GM18858 (cell line): ENCODE data around the gene GPHB5.
"Not testable (repeated sequence)": the region's sequence is repeated elsewhere in the genome, so short reads cannot be mapped to it uniquely, and the experiment has no call there.

Experiments
- ATAC-seq: cut with Tn5 transposase; IDR thresholded peaks from one replicate; pipeline ENCODE4 v1.9.1; 2021; ENCODE audit not compliant: unreplicated experiment

GPHB5 gene

DNA sequence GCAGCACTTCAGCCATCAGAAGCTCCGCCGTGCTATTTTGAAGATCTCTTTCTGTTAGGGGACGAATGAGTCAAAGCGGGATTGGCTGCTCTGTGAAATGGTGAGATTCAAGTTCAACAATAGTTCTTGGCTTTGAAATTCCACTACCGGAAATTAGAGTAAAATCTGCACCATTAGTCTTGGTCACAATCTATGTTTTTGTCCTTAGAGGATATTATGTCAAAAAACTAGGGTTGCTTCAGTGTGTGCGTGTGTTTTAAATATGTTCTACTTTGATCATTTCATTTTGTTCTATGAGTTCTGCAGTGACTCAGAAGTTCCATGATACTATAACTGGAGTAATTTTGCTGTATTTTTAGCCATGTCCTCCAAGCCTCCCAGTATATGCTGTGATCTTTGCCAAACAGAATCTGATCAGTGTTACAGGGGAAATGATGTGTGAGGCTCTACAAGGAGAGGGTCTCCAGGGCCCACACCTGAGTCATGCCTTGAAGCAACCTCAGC, 22.6 kb downstream of the GPHB5 start:
- peak; percentile 52 for ATAC-seq

DNA sequence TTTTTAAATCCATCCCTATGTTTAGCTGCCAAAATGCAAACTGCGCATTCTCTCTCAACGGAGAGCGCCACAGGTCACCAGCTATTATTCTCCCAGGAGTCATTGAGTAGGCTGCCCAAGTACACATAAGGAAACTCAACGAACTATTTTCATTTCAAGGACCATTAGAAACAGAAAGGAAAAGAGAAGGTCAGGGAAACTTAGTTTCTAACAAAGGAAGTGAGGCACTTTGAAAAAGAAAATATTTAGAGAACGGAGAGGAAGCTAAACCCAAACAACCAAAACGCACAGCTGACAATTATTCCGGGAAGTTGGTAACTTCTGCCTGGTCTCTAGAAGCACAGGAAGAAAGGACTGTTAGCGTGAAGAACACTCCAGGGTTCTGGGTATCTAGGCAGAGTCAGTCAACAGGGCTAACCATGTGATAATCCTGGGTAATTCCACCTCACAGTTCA, 23.5 kb downstream of the GPHB5 start:
- no peak for ATAC-seq

DNA sequence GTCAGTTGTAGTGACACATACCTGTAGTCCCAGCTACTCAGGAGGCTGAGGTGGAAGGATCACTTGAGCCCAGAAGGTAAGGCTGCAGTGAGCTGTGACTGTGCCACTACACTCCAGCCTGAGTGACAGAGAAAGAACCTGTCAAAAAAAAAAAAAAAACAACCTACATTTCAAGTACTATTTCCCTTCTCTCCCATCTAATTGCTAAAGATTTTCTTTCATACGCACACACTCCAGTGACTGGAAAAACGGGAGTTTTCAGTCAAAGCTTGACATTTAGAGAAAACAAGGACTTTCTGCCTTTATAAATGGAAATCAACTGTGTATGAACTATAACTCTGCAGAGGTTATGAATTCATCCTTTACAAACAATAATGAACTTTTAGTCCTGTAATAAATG, 25.9 kb downstream of the GPHB5 start:
- ATAC-seq: no peak

DNA sequence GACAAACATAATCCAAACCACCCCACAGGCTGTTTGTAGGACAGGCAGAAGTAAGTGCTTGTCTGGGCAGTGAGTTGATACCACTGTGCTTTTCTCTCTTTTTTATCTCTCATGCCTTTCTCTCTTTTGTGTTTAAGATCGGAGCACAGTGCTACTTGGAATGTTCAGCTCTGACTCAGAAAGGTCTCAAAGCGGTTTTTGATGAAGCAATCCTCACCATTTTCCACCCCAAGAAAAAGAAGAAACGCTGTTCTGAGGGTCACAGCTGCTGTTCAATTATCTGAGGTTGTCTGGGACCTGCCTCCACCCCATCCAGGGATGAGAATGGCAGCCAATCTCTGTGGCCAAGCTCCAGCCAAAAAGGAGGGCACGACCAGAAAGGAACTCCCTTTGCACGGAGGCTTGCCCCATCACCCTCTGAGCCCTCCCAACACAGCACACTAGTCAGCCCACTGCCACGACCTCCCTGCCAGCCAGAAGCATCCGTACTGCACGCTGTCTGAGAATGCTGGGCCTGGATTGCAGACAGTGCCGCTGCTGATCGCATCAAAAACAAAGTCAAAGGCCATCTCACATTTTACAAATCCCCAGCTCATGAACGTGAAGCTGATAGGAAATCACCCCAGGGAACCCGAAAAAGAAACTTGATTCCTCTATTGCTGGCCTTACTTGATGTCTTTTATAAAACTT, 27.8 kb downstream of the GPHB5 start:
- no peak for ATAC-seq

DNA sequence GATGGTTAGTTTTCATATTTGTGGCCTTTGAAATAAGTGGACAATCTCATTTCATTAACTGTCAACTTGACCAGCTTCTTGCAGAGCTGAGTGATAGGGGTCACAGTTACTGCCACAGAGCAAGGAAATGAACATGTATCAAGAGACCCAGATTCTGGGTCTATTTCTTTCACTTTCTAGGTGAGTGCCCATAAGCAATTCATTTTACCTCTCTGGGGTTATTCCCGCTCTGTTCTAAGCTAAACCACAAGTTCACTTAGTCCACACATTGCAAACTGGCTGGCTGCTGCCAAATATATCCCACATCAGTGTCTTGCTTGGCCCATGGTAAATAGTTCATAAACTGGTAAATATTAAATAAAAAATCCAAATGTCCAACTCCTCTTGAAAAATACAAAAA, 29.9 kb downstream of the GPHB5 start:
- peak; percentile 42 for ATAC-seq

DNA sequence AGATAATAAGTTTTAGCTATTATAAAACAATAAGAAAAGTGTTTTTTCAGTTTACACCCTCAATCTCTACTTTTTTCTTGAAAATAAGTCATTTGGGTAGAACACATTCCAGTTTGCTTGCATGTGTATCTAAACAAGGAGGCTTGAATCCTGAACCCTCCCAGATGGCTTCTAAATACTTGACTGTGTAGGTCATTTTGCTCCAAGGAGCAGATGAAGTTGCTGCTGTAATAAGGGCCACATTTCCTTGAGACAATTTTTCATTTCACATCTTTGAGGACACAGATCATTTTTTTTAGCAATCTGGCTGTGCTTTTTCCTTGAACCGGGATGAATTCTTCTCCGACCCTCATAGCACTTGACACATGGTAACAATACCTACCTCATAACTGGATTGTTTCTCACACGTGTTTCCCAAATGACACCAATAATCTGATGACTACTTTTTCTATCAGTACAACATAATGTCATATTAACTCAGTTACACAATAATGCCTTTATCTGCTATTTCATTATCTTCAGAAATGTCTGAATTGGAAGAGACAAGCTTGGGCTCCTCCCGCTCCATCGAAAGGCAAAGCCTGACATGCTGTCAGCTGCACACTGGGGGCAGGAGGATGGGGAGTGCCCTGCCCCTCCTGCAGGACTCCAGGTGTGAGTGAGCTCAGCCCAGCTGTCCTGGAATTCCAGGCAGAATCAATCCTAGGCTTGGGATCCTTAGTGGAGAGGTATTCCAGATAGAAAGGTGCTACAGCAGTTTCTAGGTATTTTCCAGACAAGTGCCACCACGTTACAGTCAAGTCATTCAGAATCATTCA, 30.9 kb downstream of the GPHB5 start:
- ATAC-seq: no peak

DNA sequence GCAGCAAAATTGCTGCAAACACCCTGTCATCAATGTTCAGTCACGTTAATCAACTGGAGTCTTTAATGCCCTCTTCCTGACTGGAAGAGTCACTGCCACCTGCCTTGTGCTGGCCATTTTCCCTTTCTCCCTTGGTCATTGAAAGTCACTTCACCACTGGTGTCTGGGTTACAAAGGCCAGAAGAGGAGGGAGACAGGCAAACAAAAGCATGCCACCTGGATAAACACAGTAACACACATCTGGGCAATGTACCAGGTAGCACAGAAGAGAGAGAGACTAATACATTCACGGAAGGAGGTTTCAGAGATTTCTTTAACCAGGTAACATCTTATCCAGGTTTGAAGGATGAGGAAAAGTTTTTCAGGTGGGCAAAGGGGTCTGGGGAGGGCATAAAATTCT, 32.7 kb downstream of the GPHB5 start:
- ATAC-seq: no peak

DNA sequence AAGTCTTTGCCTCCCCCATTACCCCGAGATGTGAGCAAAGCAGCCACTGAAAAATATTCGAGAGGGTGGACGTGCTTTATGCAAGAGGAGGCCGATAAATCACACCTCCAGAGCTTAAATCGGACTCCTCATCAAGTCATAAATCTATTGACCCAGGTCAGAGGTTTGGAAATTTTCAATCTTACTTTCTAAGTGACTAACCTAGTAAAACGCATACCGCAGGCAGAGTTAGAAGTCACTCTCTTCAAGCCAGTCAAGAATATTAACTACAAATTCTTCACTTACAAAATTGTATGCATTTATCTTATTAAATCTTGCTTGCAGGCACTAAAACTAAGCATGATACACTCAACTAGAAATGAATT, 34.9 kb downstream of the GPHB5 start:
- no peak for ATAC-seq

DNA sequence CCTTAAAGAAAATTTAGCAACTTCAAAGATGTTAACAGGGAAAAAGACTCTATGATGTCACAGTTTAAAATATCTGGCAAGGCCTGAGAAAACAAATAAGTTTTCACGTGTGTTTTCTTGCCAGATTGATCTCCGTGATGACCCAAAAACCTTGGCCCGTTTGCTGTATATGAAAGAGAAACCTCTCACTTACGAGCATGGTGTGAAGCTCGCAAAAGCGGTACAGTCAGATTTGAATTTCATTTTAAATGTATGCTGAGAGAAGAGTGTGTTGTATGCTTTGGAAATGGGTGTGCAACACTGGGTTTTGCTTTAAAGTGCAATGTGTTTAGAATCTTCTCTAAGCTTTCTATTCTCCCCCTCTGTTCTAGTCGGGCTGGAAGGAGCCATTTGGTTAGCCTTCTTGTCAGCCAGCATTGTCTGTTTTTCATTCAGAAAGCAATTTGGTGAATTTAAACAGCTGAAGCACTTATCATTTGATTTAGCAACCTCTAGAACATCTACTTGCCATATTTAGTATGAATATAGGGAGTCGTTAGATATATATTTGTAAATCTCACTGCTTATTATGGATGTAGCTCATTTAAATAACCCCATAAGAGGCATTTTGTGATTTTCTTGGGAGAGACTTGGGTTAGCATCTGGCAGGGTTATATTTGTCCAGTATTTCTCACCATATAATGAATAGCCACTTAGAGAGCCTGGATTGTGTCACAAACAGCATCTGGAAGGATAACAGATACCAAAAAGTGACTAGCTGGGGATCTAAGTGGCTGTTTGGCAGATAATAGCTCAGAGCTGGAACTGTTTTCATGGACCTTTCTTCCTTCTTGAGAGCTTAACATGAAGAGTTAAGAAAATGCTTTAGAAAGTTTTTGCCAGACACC, 35.5 kb downstream of the GPHB5 start:
- no peak for ATAC-seq

DNA sequence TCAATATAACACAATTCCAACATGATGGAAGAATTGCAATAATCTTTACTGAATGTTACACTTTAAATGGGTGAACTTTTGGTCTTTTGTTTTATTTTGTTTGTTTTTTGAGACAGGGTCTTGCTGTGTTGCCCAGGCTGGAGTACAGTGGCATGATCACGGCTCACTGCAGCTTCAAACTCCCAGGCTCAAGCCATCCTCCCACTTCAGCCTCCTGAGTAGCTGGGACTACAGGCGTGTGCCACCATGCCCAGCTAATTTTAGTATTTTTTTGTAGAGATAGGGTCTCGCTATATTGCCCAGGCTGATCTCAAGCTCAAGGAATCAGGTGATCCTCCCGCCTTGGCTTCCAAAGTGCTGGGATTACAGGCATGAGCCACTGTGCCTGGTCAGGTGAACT, 38.8 kb downstream of the GPHB5 start:
- ATAC-seq: not testable (repeated sequence)

DNA sequence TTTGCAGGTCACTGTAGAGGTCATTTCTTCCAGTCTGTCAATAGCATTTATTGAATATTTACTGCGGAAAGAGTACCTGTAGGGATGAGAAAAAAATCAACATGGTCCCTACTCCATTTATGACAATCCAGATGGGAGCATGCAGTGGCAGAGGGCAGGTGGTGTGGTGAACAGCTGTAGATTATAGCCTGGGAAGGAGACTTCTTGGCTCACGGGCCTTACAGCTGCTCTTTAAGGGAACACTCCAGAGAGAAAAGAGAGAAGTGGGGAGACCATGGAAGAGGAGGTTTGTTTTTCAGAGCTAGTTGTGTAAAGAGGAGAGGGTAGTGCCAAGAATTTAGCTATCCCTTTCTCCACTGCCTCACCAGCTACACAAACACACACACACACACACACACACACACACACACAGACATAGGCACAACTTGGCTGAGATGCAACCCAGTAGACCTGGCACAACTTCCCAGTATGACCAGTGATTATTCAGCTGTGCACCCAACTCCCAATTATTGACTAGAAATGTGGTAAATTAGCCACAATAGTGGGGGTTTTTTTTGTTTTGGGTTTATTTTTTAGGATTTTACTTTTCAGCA, 41.0 kb downstream of the GPHB5 start:
- no peak for ATAC-seq

DNA sequence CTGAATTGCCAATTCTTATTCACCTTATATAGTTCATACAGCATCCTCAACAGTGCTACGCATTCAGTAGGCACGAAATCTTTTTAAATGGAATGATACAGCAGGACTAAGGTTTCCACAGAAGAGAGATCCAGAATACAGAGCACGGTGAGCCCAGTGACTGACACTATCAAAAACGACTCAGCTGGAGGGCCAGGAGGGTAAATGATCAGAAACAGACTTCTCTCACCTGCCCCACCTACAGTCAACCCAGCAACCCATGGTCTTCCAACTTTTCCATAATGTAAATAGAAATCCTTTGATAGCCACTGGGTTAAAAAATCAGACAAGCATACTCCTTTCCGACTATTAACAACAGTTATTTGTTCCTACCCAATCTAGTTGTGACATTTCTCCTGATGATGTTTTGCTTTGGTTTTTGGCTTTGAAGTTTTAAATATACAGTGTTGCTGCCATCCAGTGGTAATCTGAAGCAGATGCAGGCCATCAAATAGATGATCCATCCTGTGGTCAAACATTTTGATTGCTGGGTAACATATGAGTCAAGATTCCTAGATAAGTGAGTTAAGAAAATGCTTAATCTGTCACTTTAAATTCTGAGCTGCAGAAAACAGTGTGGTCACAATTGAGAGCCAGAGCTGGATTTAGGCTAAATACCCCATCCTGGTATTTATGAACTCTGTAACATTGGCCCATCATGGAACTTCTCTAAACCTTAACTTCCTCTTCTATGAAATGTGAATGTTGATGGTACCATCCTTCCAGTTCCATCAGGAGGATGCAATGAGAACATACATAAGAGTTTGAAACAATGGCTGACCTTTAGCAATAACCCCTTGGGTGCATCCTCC, 42.0 kb downstream of the GPHB5 start:
- peak; percentile 75 for ATAC-seq

DNA sequence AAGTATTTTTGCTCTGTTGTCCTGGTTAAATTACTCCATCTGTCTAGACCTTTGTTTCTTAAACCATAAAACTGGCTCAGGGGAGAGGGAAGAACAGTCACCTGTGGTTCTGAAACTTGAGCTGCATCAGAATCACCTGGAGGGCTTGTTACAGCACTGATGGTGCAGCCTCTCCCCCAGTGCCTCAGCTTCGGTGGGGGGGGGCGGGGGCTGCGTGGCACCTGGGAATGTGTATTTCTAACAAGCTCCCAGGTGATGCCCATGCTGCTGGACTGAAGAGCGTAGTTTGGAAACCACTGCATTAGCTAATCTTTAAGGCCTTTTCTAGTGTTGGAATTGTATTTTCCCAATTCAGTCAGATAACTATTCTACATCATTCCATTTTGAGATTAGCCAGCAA, 42.7 kb downstream of the GPHB5 start:
- no peak for ATAC-seq

DNA sequence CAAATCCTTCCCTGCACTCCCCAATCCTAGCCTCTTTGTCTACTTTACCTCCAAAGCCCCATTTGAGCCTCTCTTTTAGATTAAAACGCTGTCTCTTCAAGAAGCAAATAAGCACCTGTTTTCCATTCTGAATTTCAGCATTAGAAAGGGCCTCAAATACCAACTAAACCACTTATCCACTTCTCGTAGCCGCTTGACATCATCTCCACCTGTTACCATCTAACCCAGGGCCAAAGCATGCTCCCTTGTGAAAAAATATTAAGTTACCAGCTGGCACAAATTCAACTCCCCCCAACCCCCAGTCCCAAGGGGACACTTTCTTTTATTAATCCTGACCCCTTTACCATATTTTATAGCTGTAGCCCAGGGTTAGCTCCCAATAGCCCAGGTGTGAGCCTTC, 43.1 kb downstream of the GPHB5 start:
- no peak for ATAC-seq

DNA sequence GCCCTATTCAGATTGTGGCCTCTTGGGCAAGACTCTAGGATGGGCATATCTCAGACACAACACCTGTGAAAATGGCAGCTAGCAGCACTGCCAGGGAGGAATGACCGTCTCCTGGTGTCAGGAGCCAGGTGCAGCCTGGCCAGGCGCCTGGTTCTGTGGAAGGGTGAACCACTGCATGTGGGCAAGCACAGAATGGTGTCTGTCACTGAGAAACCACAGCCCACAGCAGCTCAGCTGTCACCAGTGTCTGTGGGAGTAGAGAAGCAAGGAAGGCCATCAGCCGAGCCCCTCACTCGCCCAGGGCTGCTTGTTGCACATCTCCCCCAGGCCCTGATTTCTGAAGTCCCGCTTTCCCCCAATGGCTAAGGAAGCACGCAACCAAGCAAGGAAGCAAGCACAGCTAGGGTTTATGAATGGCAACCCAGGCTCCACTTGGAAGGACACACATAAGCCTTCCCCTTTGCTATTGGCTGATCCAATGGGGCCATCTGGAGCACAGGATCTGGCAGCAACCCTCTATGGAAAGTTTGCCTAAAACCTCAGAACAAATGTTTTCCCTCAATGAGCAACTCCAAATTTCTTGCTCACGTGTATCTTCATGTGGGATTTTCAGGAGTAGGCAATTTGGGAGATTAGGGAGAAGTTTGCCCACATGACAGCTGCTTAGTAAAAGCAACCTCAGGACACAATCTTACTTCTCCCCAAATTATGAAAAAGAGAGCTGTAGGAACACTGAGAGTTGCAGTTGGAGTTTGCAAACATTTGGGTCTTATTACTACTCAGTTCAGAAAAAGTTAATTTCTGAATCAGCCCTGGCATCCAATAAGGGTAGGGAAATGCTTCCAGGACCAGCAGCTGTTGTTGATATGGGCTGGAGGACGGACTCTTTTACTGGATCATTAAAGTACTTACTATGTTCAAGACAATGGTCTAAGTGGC, 44.7 kb downstream of the GPHB5 start:
- no peak for ATAC-seq

DNA sequence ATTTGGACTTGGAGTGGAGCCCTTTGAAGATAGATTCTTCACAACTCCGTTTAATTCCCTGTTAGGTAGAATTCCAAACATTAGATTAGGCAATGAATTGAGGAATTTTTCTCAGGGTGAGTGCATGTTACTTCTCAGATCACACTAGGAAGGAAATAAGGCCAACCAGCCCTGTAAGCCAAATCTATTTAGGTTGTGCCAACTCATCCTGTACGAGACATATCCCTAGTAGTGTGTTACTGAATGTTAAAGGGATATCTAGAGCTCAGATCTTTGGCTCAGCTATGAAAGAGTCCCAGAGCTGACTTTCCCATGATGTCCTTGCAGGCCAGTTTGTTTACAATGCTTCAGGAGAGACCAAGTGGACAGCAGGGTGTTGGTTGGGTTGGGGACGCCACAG, 45.6 kb downstream of the GPHB5 start:
- no peak for ATAC-seq

DNA sequence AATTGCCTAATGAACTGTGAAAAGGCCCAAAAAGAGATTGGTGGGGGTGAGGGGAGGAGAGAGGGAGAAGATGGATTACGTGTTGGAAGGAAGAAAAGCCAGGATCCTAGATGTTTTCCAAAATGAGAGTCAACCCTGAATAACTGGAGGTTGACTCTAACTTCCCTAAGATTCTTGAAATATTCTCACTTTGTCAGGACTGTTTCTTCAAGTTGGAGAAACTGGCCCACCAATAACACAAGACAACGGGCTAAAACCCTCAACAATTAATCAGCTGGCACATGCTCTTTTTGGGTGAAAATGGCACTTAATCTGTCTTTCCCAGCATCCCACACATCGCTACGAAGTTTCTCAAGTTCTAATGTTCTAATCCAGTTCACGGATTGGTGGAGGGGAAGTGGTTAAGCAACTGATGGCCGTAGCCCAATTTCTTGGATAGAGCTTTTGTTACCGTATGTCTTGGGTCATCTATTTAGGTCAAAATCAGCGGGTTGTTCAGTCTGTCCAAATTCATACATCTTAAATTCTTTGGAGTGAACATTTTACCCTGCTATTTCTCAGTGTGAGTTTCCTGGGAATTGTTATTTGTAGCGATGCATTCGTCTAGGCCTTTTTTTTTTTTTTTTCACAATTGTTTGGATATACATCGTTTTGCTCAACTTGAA, 49.0 kb downstream of the GPHB5 start:
- no peak for ATAC-seq

DNA sequence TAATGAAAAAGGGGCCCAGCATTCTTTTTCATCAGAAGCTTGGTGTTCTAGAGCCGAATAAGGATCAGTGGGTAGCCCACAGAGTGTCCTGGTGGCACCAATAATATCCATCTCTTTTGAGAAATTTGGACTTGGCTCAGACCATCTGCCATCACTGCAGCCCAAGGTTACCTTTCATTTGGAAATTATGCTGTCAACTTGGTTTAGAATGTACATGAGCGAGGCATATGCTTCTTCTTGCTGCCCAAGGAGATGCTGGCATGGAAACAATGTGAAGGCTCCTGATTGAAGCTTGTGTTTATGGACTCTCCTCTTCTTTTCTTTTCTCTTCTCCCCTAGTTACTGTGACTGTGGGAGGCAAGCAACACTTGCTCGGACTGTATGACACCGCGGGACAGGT, 50.0 kb downstream of the GPHB5 start:
- no peak for ATAC-seq
